M059J (cell line): Measurements from ENCODE around the gene TRA2A. TPM values are rescaled to one million over a fixed set of nuclear protein-coding genes. Genes with fewer than 3 reads are reported as not detected.

Source experiments
- DNase-seq: peaks from one replicate; pipeline ENCODE4 v3.0.0-alpha.2; 2012; ENCODE audit warnings: low read depth
- total RNA-seq: library from RNA; depleted of rRNA; stranded (reverse); fragments of >200 nt; shearing (Covaris generic); gene quantifications from 2 replicates; pipeline ENCODE4 v1.2.3, GENCODE V29; 2014; rRNA removed

TRA2A gene
- total RNA-seq, 1 experiment from 2014 or later, result 31.6 TPM

- peak; percentile 98 for DNase-seq
Observed at GRCh38 chr7:23470330-23471105, 61.3 kb downstream of the TRA2A start, which contains the start of gene IGF2BP3. TSS of gene IGF2BP3 (minus strand) at chr7:23470491. CDS start at chr7:23470110, 381 bp downstream.

DNA sequence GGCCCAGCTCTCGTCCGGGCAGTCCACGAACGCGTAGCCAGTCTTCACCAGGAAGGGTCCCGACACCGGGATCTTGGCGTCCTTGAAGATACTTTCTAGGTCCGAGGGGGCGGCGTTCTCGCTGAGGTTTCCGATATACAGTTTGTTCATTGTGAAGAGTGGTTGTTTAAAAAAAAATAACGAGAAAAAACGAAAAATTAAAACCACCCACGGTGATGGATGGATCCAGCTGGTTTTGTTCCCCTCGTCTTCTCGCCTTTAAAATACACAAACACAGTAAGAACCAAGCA lies 61.9 kb downstream of the TRA2A start:
- peak; percentile 43 for DNase-seq

- peak; percentile 49 for DNase-seq
Observed at GRCh38 chr7:23469150-23469960, 62.4 kb downstream of the TRA2A start.

DNA sequence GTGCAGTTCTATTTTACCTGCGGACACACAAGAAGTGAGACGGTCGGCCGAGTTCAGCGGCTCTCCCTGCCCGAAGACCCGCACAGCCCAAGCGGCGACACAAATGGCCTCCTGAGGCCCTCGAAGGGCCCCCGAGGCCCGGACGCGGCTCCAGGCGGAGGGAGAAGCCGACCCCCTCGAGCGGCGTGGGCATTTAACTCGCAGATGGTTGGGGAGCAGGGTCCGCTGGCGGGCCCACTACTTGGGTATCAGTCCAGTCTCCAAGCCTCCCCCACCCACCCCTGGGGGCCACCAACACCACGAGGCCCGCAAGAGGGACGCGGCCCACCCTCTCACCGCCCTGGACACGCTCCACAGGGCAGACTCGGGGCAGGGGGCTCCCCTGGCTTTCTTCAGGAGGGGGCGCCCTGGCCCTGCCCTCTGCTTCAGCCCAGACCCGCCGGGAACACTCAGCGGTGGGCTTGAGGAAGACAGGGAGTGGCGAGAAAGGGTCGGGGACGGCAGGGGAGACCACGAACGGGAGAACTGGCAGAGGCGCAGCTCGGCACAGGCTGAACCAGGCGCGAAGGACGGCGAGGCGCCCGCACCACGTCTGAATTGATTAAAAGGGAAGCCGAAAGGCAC lies 63.1 kb downstream of the TRA2A start:
- no peak for DNase-seq

GRCh38 chr7:23467806-23468525 lies 63.8 kb downstream of the TRA2A start:
- DNase-seq, result peak; percentile 76

GRCh38 chr7:23467291-23467805 lies 64.4 kb downstream of the TRA2A start:
- no peak for DNase-seq

DNA sequence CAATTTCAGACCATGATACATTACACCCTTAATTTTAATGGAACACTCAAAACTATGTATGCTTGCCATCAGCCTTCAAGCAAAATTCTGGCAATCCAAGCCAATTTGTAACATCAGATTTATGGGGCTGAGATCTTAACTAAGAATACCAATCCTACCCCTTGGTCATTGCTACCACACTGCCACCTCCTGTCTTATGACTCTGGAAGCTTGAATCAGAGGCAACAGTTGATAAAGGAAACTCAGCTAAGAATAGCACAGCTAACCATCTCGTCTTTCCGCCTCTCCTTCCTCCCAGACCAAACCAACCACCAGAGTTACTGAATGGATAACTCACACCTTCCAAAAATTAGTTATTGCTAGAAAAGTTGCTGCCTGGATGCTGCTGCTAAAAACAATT lies 68.9 kb downstream of the TRA2A start:
- DNase-seq, result peak; percentile 51

GRCh38 chr7:23458044-23458443 lies 73.7 kb downstream of the TRA2A start:
- no peak for DNase-seq

- DNase-seq, result no peak
Observed at GRCh38 chr7:23456093-23456492, 75.7 kb downstream of the TRA2A start.

GRCh38 chr7:23454881-23455526 lies 76.8 kb downstream of the TRA2A start:
- DNase-seq, result no peak

Other genes starting within 250 kb of the TRA2A start
- gene MALSU1, start 232.6 kb downstream of the TRA2A start, total RNA-seq, result 93.4 and 148 TPM in 2 replicates
- 50.6 and 76.9 TPM in 2 replicates for gene IGF2BP3, start 61.5 kb downstream of the TRA2A start, total RNA-seq
- 10.3 and 11.3 TPM in 2 replicates for gene CCDC126, start 65.4 kb upstream of the TRA2A start, total RNA-seq
- gene FAM221A, start 148.2 kb upstream of the TRA2A start, total RNA-seq, result 5.3 and 7.0 TPM in 2 replicates
- gene STK31, start 178.2 kb upstream of the TRA2A start, total RNA-seq, result not detected in 2 replicates